DOHH2 (cell line): ENCODE measurements around the gene GOSR1.

ENCODE experiments used
- EZH2phosphoT487 ChIP-seq: fragments of 200-600 bp; sonication (generic); IDR thresholded peaks from 2 replicates; pipeline ENCODE4 v1.6.1; 2017; ENCODE audit warnings: borderline replicate concordance, mild to moderate bottlenecking, antibody characterized with exemption, low read length, moderate library complexity, mixed read lengths
- TF ChIP-seq, protein P1 (sequence below): fragments of 200-600 bp; sonication (generic); IDR thresholded peaks from one replicate; pipeline ENCODE4 v1.5.1; 2014; ENCODE audit warnings: antibody characterized with exemption, mild to moderate bottlenecking, low read depth, low read length; ENCODE audit not compliant: poor library complexity, severe bottlenecking

DNA sequence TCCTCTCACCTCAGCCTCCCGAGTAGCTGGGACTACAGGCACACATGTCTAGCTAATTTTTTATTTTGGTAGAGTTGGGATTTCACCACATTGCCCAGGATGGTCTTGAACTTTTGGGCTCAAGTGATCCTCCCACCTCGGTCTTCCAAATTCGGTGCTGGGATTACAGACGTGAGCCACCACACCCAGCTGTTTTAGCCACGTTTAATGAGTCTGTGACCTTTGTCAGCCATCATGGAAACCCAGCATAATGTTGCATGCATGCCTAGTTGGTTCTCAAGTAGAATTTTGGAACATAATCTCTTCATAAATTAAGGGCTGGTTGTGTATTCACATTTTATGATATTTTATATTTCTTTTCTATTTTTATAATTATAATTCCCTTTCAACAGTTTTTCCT is 42.0 kb downstream of the GOSR1 start:
- TF ChIP-seq, protein P1, sequence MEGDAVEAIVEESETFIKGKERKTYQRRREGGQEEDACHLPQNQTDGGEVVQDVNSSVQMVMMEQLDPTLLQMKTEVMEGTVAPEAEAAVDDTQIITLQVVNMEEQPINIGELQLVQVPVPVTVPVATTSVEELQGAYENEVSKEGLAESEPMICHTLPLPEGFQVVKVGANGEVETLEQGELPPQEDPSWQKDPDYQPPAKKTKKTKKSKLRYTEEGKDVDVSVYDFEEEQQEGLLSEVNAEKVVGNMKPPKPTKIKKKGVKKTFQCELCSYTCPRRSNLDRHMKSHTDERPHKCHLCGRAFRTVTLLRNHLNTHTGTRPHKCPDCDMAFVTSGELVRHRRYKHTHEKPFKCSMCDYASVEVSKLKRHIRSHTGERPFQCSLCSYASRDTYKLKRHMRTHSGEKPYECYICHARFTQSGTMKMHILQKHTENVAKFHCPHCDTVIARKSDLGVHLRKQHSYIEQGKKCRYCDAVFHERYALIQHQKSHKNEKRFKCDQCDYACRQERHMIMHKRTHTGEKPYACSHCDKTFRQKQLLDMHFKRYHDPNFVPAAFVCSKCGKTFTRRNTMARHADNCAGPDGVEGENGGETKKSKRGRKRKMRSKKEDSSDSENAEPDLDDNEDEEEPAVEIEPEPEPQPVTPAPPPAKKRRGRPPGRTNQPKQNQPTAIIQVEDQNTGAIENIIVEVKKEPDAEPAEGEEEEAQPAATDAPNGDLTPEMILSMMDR: no peak
- no peak for TF ChIP-seq EZH2phosphoT487
